Natural killer cell treated with Interleukin-12 subunit alpha and Interleukin-12 subunit beta and Interleukin-15 and Interleukin-18, amount 100 ng/mL, for 72 hours (primary cell): ENCODE measurements around the gene KHDC4. TPM values are rescaled to one million over a fixed set of nuclear protein-coding genes. Genes with fewer than 3 reads are reported as not detected.

ENCODE experiments used
- ATAC-seq, 2 donors: fragments of 150-1000 bp; cut with Tn5 transposase in 1 of 2; sonication (Bioruptor Pico), chemical (Tn5 transposase) in 1 of 2; 2 replicates each; pipeline ENCODE4 v1.10.0; 2021
- DNase-seq: peaks from one replicate; pipeline ENCODE4 v3.0.0; 2022; ENCODE audit warnings: low spot score
- H3K27ac Mint-ChIP-seq, 2 donors: 1 replicate in 1 of 2; 2 replicates in 1 of 2; pipeline ENCODE4 v1.8.0; 2022; ENCODE audit warnings: mixed read lengths in 2 of 2, mild to moderate bottlenecking in 1 of 2, moderate library complexity in 1 of 2
- H3K27me3 Mint-ChIP-seq, 2 donors: 1 replicate in 1 of 2; 2 replicates in 1 of 2; pipeline ENCODE4 v1.8.0; 2022; ENCODE audit warnings: mixed read lengths in 2 of 2
- H3K36me3 Mint-ChIP-seq: one replicate; pipeline ENCODE4 v1.8.0; 2022; ENCODE audit warnings: mixed read lengths
- H3K4me1 Mint-ChIP-seq, 2 donors: 1 replicate in 1 of 2; 2 replicates in 1 of 2; pipeline ENCODE4 v1.8.0; 2022; ENCODE audit warnings: low read depth in 2 of 2, mixed read lengths in 2 of 2, mild to moderate bottlenecking in 1 of 2
- H3K4me3 Mint-ChIP-seq: one replicate; pipeline ENCODE4 v1.8.0; 2022; ENCODE audit warnings: mixed read lengths
- H3K9me3 Mint-ChIP-seq: 2 replicates; pipeline ENCODE4 v1.8.0; 2022; ENCODE audit warnings: mixed read lengths
- total RNA-seq, 2 donors: library from RNA; stranded (reverse); gene quantifications; one replicate each; pipeline ENCODE4 v1.2.3, GENCODE V29; 2022

The KHDC4 gene
- total RNA-seq, 2 donors from 2014 or later = 47.6 to 96.0 TPM

GRCh38 chr1:155872527-155872926, 61.7 kb downstream of the KHDC4 start:
- H3K4me3 Mint-ChIP-seq = no peak overlapping the region
- no peaks in the 10 kb centered on the region for H3K36me3 Mint-ChIP-seq
- H3K4me1 Mint-ChIP-seq = peaks cover 9 to 10% of the 10 kb centered on the region in 2 donors
- no peak for DNase-seq
- no peaks in the 10 kb centered on the region for H3K9me3 Mint-ChIP-seq
- no peaks in the 10 kb centered on the region for H3K27me3 Mint-ChIP-seq
- no peak overlapping the region for H3K27ac Mint-ChIP-seq
- ATAC-seq = no peak

GRCh38 chr1:155871390-155871789, 62.8 kb downstream of the KHDC4 start:
- Mint-ChIP-seq H3K36me3 (no peaks in the 10 kb centered on the region), H3K4me3 (no peak overlapping the region), H3K9me3 (no peaks in the 10 kb centered on the region), H3K4me1 (peaks cover 9 to 12% of the 10 kb centered on the region in 2 donors), H3K27me3 (no peaks in the 10 kb centered on the region), H3K27ac (no peak overlapping the region)
- DNase-seq (no peak), ATAC-seq (no peak)

- DNase-seq (no peak), ATAC-seq (no peak)
- Mint-ChIP-seq H3K4me1 (peaks cover 9 to 12% of the 10 kb centered on the region in 2 donors), H3K36me3 (no peaks in the 10 kb centered on the region), H3K27ac (no peak overlapping the region), H3K27me3 (no peaks in the 10 kb centered on the region), H3K4me3 (no peak overlapping the region), H3K9me3 (no peaks in the 10 kb centered on the region)
Observed at GRCh38 chr1:155867766-155868165, 66.4 kb downstream of the KHDC4 start.

- peaks cover 19 to 23% of the 10 kb centered on the region in 2 donors for H3K4me1 Mint-ChIP-seq
- no peak for ATAC-seq
- H3K36me3 Mint-ChIP-seq = no peaks in the 10 kb centered on the region
Observed at GRCh38 chr1:155864393-155864792, 69.8 kb downstream of the KHDC4 start.

More at GRCh38 chr1:155864393-155864792, 69.8 kb downstream of the KHDC4 start:
- Mint-ChIP-seq H3K9me3 (no peaks in the 10 kb centered on the region), H3K27ac (no peak overlapping the region), H3K4me3 (no peak overlapping the region), H3K27me3 (no peaks in the 10 kb centered on the region)
- DNase-seq = no peak

Other genes with a start within 250 kb of the KHDC4 start
- gene YY1AP1, start 245.6 kb downstream of the KHDC4 start, total RNA-seq = 10 to 100 TPM; 73.3 to 88.9 TPM
- gene DAP3, start 245.3 kb downstream of the KHDC4 start, total RNA-seq = 100 to 1,000 TPM; 127 to 215 TPM
- 100 to 1,000 TPM in 1 of 2 donors, 10 to 100 TPM in 1; 91.0 to 124 TPM for gene GON4L, start 77.2 kb downstream of the KHDC4 start, total RNA-seq
- gene SYT11, start 74.8 kb downstream of the KHDC4 start, total RNA-seq = 10 to 100 TPM; 29.3 to 43.9 TPM
- gene RIT1, start 23.1 kb downstream of the KHDC4 start, total RNA-seq = 10 to 100 TPM; 29.4 to 40.2 TPM
- gene RXFP4, start 7.2 kb upstream of the KHDC4 start, total RNA-seq = not detected
- 100 to 1,000 TPM; 205 to 234 TPM for gene ARHGEF2, start 44.1 kb upstream of the KHDC4 start, total RNA-seq
- gene SSR2, start 86.5 kb upstream of the KHDC4 start, total RNA-seq = 100 to 1,000 TPM; 240 to 299 TPM
- 10 to 100 TPM; 30.4 to 51.4 TPM for gene UBQLN4, start 119.4 kb upstream of the KHDC4 start, total RNA-seq
- 10 to 100 TPM; 34.0 to 35.6 TPM for gene LAMTOR2, start 120.4 kb upstream of the KHDC4 start, total RNA-seq
- gene RAB25, start 126.7 kb upstream of the KHDC4 start, total RNA-seq = not detected
- gene MEX3A, start 148.1 kb upstream of the KHDC4 start, total RNA-seq = under 1 TPM; 0.06 to 0.07 TPM
- 10 to 100 TPM; 21.4 to 67.6 TPM for gene LMNA, start 180.3 kb upstream of the KHDC4 start, total RNA-seq
- 10 to 100 TPM in 1 of 2 donors, 1 to 10 TPM in 1; 3.9 to 16.6 TPM for gene SEMA4A, start 219.2 kb upstream of the KHDC4 start, total RNA-seq